K562 (cell line): Measurements from ENCODE around the gene ASCC1. TPM values are rescaled to one million over a fixed set of nuclear protein-coding genes. Genes with fewer than 3 reads are reported as not detected.
A peak's percentile ranks its signal among the peaks of the same experiment; 100 is the strongest.

Source experiments
- CCNT2 ChIP-seq: IDR thresholded peaks from 2 replicates; pipeline ENCODE4 v1.6.1; 2011; ENCODE audit warnings: borderline replicate concordance, low read depth, mild to moderate bottlenecking, moderate library complexity, mixed read lengths, low read length; ENCODE audit not compliant: insufficient read length; ENCODE audit errors: extremely low read depth
- HMGN3 ChIP-seq: IDR thresholded peaks from 2 replicates; pipeline ENCODE4 v1.6.1; 2011; ENCODE audit warnings: borderline replicate concordance, low read depth, mild to moderate bottlenecking, mixed read lengths, low read length; ENCODE audit not compliant: insufficient read length; ENCODE audit errors: extremely low read depth
- MEIS2 ChIP-seq: fragments of 450-650 bp; IDR thresholded peaks from 2 replicates; pipeline ENCODE4 v1.6.1; 2014; ENCODE audit warnings: mild to moderate bottlenecking; ENCODE audit not compliant: partially characterized antibody
- NEUROD1 ChIP-seq: fragments of 150-350 bp; IDR thresholded peaks from 2 replicates; pipeline ENCODE4 v1.6.1; 2014; ENCODE audit warnings: borderline replicate concordance, low read length, low read depth; ENCODE audit not compliant: partially characterized antibody
- NFXL1 ChIP-seq: fragments of 450-650 bp; formaldehyde crosslinking; IDR thresholded peaks from 2 replicates; pipeline ENCODE4 v1.4.0; 2021; ENCODE audit warnings: mild to moderate bottlenecking
- PHF20 ChIP-seq: fragments of 450-650 bp; IDR thresholded peaks from 2 replicates; pipeline ENCODE4 v1.6.1; 2018; ENCODE audit not compliant: partially characterized antibody
- PTRF ChIP-seq: fragments of 450-650 bp; IDR thresholded peaks from 2 replicates; pipeline ENCODE4 v1.6.1; 2016; ENCODE audit warnings: mild to moderate bottlenecking, missing genetic modification characterization, missing compliant biosample characterization
- REST ChIP-seq, 2 experiments: fragments of 450-650 bp; formaldehyde crosslinking in 1 of 2; IDR thresholded peaks; 2 replicates each; pipeline versions ENCODE4 v1.4.0 to v1.6.1; 2014 to 2020; ENCODE audit warnings: mild to moderate bottlenecking in 2 of 2, borderline replicate concordance in 1 of 2, low read depth in 1 of 2
- THAP7 ChIP-seq: fragments of 250-450 bp; sonication (Bioruptor Pico); IDR thresholded peaks from 2 replicates; pipeline ENCODE4 v1.5.0; 2021
- ZFP36 ChIP-seq: fragments of 150-350 bp; IDR thresholded peaks from 2 replicates; pipeline ENCODE4 v1.6.1; 2018; ENCODE audit warnings: low read length, low read depth; ENCODE audit not compliant: partially characterized antibody
- polyA plus RNA-seq, 8 experiments: library from polyadenylated mRNA; depleted of rRNA in 4 of 8; stranded (reverse) in 5 of 8; unstranded in 3 of 8; fragments of >200 nt; fragmentation: Nextera tagmentation in 2 of 8; fragmentation: Illumina TruSeq in 1 of 8; extraction: Ambion mirVana in 2 of 8; extraction: Trizol in 1 of 8; gene quantifications; 2 replicates each; pipeline versions ENCODE4 v1.2.1 to v1.2.3, GENCODE V29; 2011 to 2014; ENCODE audit warnings: inconsistent platforms in 1 of 8, missing spikeins in 1 of 8
- total RNA-seq, 7 experiments: library from RNA; depleted of rRNA in 6 of 7; stranded (reverse); fragments of >200 nt in 6 of 7; fragmentation: Illumina TruSeq in 2 of 7; extraction: Trizol in 2 of 7; gene quantifications; 2 replicates each; pipeline versions ENCODE4 v1.2.1 to v1.2.3, GENCODE V29; 2011 to 2021; ENCODE audit warnings: low replicate concordance in 1 of 7
- TF ChIP-seq, protein P1 (sequence below): fragments of 250-450 bp; sonication (Bioruptor Pico); IDR thresholded peaks from 2 replicates; pipeline ENCODE4 v1.5.0; 2020; ENCODE audit warnings: mild to moderate bottlenecking, borderline replicate concordance
- TF ChIP-seq, protein P2 (sequence below), 2 experiments: fragments of 450-650 bp; conservative IDR thresholded peaks; 2 replicates each; pipeline ENCODE4 v1.6.1; 2017; ENCODE audit warnings: mild to moderate bottlenecking in 2 of 2, moderate library complexity in 2 of 2

The ASCC1 gene
- total and polyA plus RNA-seq, 9 of the 15 experiments (the other 6 are each of a cell fraction or from before 2014, with no cell fraction given), result 31.7 to 73.3 (median 52.8) TPM

GRCh38 chr10:72243822-72244437 lies 27.9 kb upstream of the ASCC1 start (continued):
- TF ChIP-seq, protein P1, sequence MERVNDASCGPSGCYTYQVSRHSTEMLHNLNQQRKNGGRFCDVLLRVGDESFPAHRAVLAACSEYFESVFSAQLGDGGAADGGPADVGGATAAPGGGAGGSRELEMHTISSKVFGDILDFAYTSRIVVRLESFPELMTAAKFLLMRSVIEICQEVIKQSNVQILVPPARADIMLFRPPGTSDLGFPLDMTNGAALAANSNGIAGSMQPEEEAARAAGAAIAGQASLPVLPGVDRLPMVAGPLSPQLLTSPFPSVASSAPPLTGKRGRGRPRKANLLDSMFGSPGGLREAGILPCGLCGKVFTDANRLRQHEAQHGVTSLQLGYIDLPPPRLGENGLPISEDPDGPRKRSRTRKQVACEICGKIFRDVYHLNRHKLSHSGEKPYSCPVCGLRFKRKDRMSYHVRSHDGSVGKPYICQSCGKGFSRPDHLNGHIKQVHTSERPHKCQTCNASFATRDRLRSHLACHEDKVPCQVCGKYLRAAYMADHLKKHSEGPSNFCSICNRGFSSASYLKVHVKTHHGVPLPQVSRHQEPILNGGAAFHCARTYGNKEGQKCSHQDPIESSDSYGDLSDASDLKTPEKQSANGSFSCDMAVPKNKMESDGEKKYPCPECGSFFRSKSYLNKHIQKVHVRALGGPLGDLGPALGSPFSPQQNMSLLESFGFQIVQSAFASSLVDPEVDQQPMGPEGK (CRISPR knock-in tag), result no peak
- TF ChIP-seq PTRF (no peak), NEUROD1 (no peak), ZFP36 (peak; percentile 3), CCNT2 (peak; percentile 80), PHF20 (no peak), MEIS2 (peak; percentile 67), HMGN3 (peak; percentile 48), NFXL1 (CRISPR knock-in tag) (no peak), THAP7 (no peak), REST (IDR thresholded peaks at IDR 0.05; ENCODE audit: borderline replicate concordance) (peak; percentile 59; the same call in 1 of the 2 replicates), REST (CRISPR knock-in tag; IDR thresholded peaks at IDR 0.05; ENCODE audit: low read depth) (no peak)
- TF ChIP-seq, protein P2, sequence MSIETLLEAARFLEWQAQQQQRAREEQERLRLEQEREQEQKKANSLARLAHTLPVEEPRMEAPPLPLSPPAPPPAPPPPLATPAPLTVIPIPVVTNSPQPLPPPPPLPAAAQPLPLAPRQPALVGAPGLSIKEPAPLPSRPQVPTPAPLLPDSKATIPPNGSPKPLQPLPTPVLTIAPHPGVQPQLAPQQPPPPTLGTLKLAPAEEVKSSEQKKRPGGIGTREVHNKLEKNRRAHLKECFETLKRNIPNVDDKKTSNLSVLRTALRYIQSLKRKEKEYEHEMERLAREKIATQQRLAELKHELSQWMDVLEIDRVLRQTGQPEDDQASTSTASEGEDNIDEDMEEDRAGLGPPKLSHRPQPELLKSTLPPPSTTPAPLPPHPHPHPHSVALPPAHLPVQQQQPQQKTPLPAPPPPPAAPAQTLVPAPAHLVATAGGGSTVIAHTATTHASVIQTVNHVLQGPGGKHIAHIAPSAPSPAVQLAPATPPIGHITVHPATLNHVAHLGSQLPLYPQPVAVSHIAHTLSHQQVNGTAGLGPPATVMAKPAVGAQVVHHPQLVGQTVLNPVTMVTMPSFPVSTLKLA (conservative IDR thresholded peaks at IDR 0.05), result peak in 1 of 2 experiments; percentile 44; a peak in 1 of 4 replicates
